OCI-LY7 (cell line): ENCODE results near the gene BTN1A1. TPM values are rescaled to one million over a fixed set of nuclear protein-coding genes. Genes with fewer than 3 reads are reported as not detected.

ENCODE experiments used
- BruUV-seq: library from RNA; stranded (reverse); fragments of 400-500 nt; replicated peaks from 2 replicates; lab custom pipeline; 2021; lab: Mats Ljungman, UMichigan
- CTCF ChIA-PET: fragments of 300-600 bp; sonication (Branson Sonifier 250); formaldehyde crosslinking; loops from one replicate; lab custom pipeline; 2022; ENCODE audit warnings: antibody characterized with exemption; ENCODE audit not compliant: unreplicated experiment; lab: Charles Lee
- POLR2A ChIA-PET: fragments of 300-600 bp; sonication (Branson Sonifier 250); formaldehyde crosslinking; loops from one replicate; lab custom pipeline; 2022; ENCODE audit warnings: antibody characterized with exemption; lab: Charles Lee
- DNase-seq: peaks from one replicate; pipeline ENCODE4 v3.0.0-alpha.2; 2015; ENCODE audit warnings: low spot score
- H2AFZ ChIP-seq: fragments of 200-600 bp; sonication (generic), shearing (Covaris generic); 2 replicates; pipeline ENCODE4 v1.6.1; 2014; ENCODE audit warnings: mild to moderate bottlenecking, antibody characterized with exemption, low read length, moderate library complexity
- H3K27ac ChIP-seq: fragments of 200-600 bp; sonication (generic); 2 replicates; pipeline ENCODE4 v1.5.1; 2014; ENCODE audit warnings: mixed run types, low read depth, mild to moderate bottlenecking, moderate library complexity, low read length, inconsistent platforms; ENCODE audit not compliant: poor library complexity, severe bottlenecking
- H3K36me3 ChIP-seq: fragments of 200-600 bp; sonication (generic); 2 replicates; pipeline ENCODE4 v1.6.1; 2014; ENCODE audit warnings: mild to moderate bottlenecking, antibody characterized with exemption, low read length, moderate library complexity, mixed read lengths; ENCODE audit not compliant: insufficient read depth
- H3K4me1 ChIP-seq: fragments of 200-600 bp; sonication (generic); 2 replicates; pipeline ENCODE4 v1.5.1; 2014; ENCODE audit warnings: mild to moderate bottlenecking, low read length; ENCODE audit not compliant: insufficient read depth, poor library complexity, severe bottlenecking
- H3K4me2 ChIP-seq: fragments of 200-600 bp; sonication (generic); 2 replicates; pipeline ENCODE4 v1.6.1; 2014; ENCODE audit warnings: mild to moderate bottlenecking, low read length
- H3K4me3 ChIP-seq: fragments of 200-600 bp; sonication (generic); 2 replicates; pipeline ENCODE4 v1.5.1; 2014; ENCODE audit warnings: mild to moderate bottlenecking, low read depth, low read length; ENCODE audit not compliant: poor library complexity, severe bottlenecking
- H3K79me2 ChIP-seq: fragments of 200-600 bp; sonication (generic); 2 replicates; pipeline ENCODE4 v1.6.1; 2016; ENCODE audit warnings: low read depth, mild to moderate bottlenecking, low read length, moderate library complexity, mixed read lengths; ENCODE audit not compliant: insufficient read depth
- H3K9me2 ChIP-seq: fragments of 200-600 bp; sonication (generic); 2 replicates; pipeline ENCODE4 v1.6.1; 2016; ENCODE audit warnings: mild to moderate bottlenecking, low read length, mixed read lengths; ENCODE audit not compliant: insufficient read depth
- H3K9me3 ChIP-seq: fragments of 200-600 bp; sonication (generic); 2 replicates; pipeline ENCODE4 v1.6.1; 2014; ENCODE audit warnings: mild to moderate bottlenecking, mixed run types, low read length, mixed read lengths
- H4K20me1 ChIP-seq: fragments of 200-600 bp; sonication (generic); 2 replicates; pipeline ENCODE4 v1.6.1; 2014; ENCODE audit warnings: mild to moderate bottlenecking, antibody characterized with exemption, low read length, moderate library complexity, mixed read lengths; ENCODE audit not compliant: insufficient read depth
- CTCF ChIP-seq: fragments of 200-600 bp; sonication (generic); conservative IDR thresholded peaks from 2 replicates; pipeline ENCODE4 v1.5.1; 2014; ENCODE audit warnings: mild to moderate bottlenecking, antibody characterized with exemption, low read length, moderate library complexity, mixed read lengths
- EZH2phosphoT487 ChIP-seq: fragments of 200-600 bp; sonication (generic); IDR thresholded peaks from 2 replicates; pipeline ENCODE4 v1.6.1; 2018; ENCODE audit warnings: low read depth, borderline replicate concordance, mild to moderate bottlenecking, mixed run types, antibody characterized with exemption, low read length, moderate library complexity, mixed read lengths
- intact Hi-C: fragments of 100-400 bp; cut with micrococcal nuclease; formaldehyde crosslinking; loops from one replicate; pipeline ENCODE4 v1.10.0; 2022; ENCODE audit not compliant: unreplicated experiment
- small RNA-seq: library from RNA; depleted of rRNA; stranded (forward); fragments of <200 nt; gene quantifications from one replicate; pipeline ENCODE3, GENCODE V24; 2014
- total RNA-seq, 2 experiments: library from RNA; depleted of rRNA in 1 of 2; stranded (reverse); fragments of >200 nt in 1 of 2; shearing (Covaris generic) in 1 of 2; gene quantifications; 2 replicates each; pipeline ENCODE4 v1.2.3, GENCODE V29; 2014 to 2022

BTN1A1 gene
- total RNA-seq, 2 experiments from 2014 or later = 0.25 to 1.0 TPM

- no peaks in the 10 kb centered on the region for H3K9me2 ChIP-seq
- ChIA-PET POLR2A (interaction anchor here (0.6 to 3.9 kb wide), 10 partner anchors 12 to 1838 kb away, joined by 3 to 24 read pairs (median 4); partner anchors contain the start of gene HMGN4), CTCF (no interaction called here)
- no TSS peak for BruUV-seq
- H3K9me3 ChIP-seq = no peaks in the 10 kb centered on the region
- H3K36me3 ChIP-seq = no peaks in the 10 kb centered on the region
- TF ChIP-seq EZH2phosphoT487 (no peak), CTCF (no peak)
- intact Hi-C loops = loop anchor here (1.0 to 10.0 kb wide), 3 partner anchors 13 to 919 kb away; partner anchors contain the start of gene ZNF184
- H4K20me1 ChIP-seq = no peaks in the 10 kb centered on the region
- H3K27ac ChIP-seq = peak overlapping the region; percentile 91
- peak overlapping the region; percentile 82 for H2AFZ ChIP-seq
- no peaks in the 10 kb centered on the region for H3K79me2 ChIP-seq
- H3K4me3 ChIP-seq = peak overlapping the region; percentile 80
- peak overlapping the region; percentile 98 for H3K4me2 ChIP-seq
- H3K4me1 ChIP-seq = peaks cover 48% of the 10 kb centered on the region
- DNase-seq = peak; percentile 82
Measured at GRCh38 chr6:26555505-26556262, 55.6 kb downstream of the BTN1A1 start.

- intact Hi-C loops = loop anchor here (10.0 kb wide), 1 partner anchor 918 kb away; the partner anchor contains the start of gene ZNF184
- H3K4me2 ChIP-seq = peak overlapping the region; percentile 98
- no peaks in the 10 kb centered on the region for H3K79me2 ChIP-seq
- no peaks in the 10 kb centered on the region for H3K9me2 ChIP-seq
- peak overlapping the region; percentile 82 for H2AFZ ChIP-seq
- H3K36me3 ChIP-seq = no peaks in the 10 kb centered on the region
- no TSS peak for BruUV-seq
- no peaks in the 10 kb centered on the region for H3K9me3 ChIP-seq
- POLR2A ChIA-PET = interaction anchor here (0.6 to 1.4 kb wide), 6 partner anchors 11 to 1837 kb away, joined by 3 to 4 read pairs (median 4); partner anchors contain the start of gene HMGN4
- TF ChIP-seq EZH2phosphoT487 (no peak), CTCF (no peak)
- CTCF ChIA-PET = no interaction called here
- no peaks in the 10 kb centered on the region for H4K20me1 ChIP-seq
- H3K27ac ChIP-seq = peak overlapping the region; percentile 91
- peaks cover 40% of the 10 kb centered on the region for H3K4me1 ChIP-seq
- H3K4me3 ChIP-seq = peak overlapping the region; percentile 80
- DNase-seq = peak; percentile 72
Measured at GRCh38 chr6:26556263-26557070, 56.4 kb downstream of the BTN1A1 start.

Small RNA genes lying within 50 kb of the gene (small RNA-seq; reads per million reads assigned to genes)
- not detected for gene RNU6-502P

Other genes with a start within 250 kb of the BTN1A1 start
- gene BTN3A2, start 135.1 kb upstream of the BTN1A1 start, total RNA-seq (2014; rRNA removed; shearing (Covaris generic)) = 47.9 and 54.5 TPM in 2 replicates
- 70.8 and 95.7 TPM in 2 replicates for gene BTN3A2, start 135.1 kb upstream of the BTN1A1 start, total RNA-seq (2022)
- gene BTN2A2, start 117.2 kb upstream of the BTN1A1 start, total RNA-seq (2014; rRNA removed; shearing (Covaris generic)) = 42.0 and 45.1 TPM in 2 replicates
- 35.0 and 44.8 TPM in 2 replicates for gene BTN2A2, start 117.2 kb upstream of the BTN1A1 start, total RNA-seq (2022)
- gene BTN3A1, start 98.0 kb upstream of the BTN1A1 start, total RNA-seq (2014; rRNA removed; shearing (Covaris generic)) = 33.4 and 34.6 TPM in 2 replicates
- gene BTN3A1, start 98.0 kb upstream of the BTN1A1 start, total RNA-seq (2022) = 33.3 and 46.5 TPM in 2 replicates
- 17.4 and 20.5 TPM in 2 replicates for gene BTN3A3, start 59.8 kb upstream of the BTN1A1 start, total RNA-seq (2014; rRNA removed; shearing (Covaris generic))
- 22.1 and 26.9 TPM in 2 replicates for gene BTN3A3, start 59.8 kb upstream of the BTN1A1 start, total RNA-seq (2022)
- gene BTN2A1, start 42.3 kb upstream of the BTN1A1 start, total RNA-seq (2014; rRNA removed; shearing (Covaris generic)) = 15.4 and 22.8 TPM in 2 replicates
- 23.4 and 23.5 TPM in 2 replicates for gene BTN2A1, start 42.3 kb upstream of the BTN1A1 start, total RNA-seq (2022)
- 113 and 116 TPM in 2 replicates for gene HMGN4, start 38.1 kb downstream of the BTN1A1 start, total RNA-seq (2014; rRNA removed; shearing (Covaris generic))
- gene HMGN4, start 38.1 kb downstream of the BTN1A1 start, total RNA-seq (2022) = 104 and 113 TPM in 2 replicates
- 32.2 and 34.6 TPM in 2 replicates for gene ABT1, start 96.7 kb downstream of the BTN1A1 start, total RNA-seq (2014; rRNA removed; shearing (Covaris generic))
- gene ABT1, start 96.7 kb downstream of the BTN1A1 start, total RNA-seq (2022) = 25.3 and 26.3 TPM in 2 replicates
- 10.8 and 12.2 TPM in 2 replicates for gene ZNF322, start 159.4 kb downstream of the BTN1A1 start, total RNA-seq (2014; rRNA removed; shearing (Covaris generic))
- gene ZNF322, start 159.4 kb downstream of the BTN1A1 start, total RNA-seq (2022) = 19.0 and 23.7 TPM in 2 replicates